ENCODE data around the gene OR7D4.

DNA sequence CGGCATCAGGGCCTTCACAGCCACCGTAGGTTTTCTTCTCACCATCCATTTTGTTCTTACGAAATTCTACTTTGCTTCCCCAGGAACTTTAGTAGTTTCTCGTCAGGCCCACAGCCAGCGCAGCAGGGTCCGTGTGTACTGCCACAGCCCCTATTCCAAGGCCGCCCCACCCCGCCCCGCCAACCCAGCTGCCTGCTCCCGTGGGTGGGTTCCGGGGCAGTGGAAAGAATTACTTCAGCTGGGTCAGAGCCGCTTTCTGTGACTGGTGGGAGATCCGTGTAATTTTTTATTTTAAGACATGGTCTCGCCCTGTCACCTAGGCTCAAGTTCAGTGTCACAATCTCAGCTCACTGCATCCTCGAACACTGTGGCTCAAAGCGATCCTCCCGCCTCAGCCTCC, 36.4 kb downstream of the OR7D4 start:
- TF ChIP-seq POLR2A (IDR thresholded peaks at IDR 0.05; ENCODE audit: low read depth) (no peak), POLR2AphosphoS5 (IDR thresholded peaks at IDR 0.05) (no peak)
- TF ChIP-seq, protein P1, sequence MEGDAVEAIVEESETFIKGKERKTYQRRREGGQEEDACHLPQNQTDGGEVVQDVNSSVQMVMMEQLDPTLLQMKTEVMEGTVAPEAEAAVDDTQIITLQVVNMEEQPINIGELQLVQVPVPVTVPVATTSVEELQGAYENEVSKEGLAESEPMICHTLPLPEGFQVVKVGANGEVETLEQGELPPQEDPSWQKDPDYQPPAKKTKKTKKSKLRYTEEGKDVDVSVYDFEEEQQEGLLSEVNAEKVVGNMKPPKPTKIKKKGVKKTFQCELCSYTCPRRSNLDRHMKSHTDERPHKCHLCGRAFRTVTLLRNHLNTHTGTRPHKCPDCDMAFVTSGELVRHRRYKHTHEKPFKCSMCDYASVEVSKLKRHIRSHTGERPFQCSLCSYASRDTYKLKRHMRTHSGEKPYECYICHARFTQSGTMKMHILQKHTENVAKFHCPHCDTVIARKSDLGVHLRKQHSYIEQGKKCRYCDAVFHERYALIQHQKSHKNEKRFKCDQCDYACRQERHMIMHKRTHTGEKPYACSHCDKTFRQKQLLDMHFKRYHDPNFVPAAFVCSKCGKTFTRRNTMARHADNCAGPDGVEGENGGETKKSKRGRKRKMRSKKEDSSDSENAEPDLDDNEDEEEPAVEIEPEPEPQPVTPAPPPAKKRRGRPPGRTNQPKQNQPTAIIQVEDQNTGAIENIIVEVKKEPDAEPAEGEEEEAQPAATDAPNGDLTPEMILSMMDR (IDR thresholded peaks at IDR 0.05) = no peak
